Hepatocyte (in vitro differentiated cells): Measurements from ENCODE around the gene BCAN. TPM values are rescaled to one million over a fixed set of nuclear protein-coding genes. Genes with fewer than 3 reads are reported as not detected.

Experiments used
- DNase-seq: peaks from one replicate; pipeline ENCODE4 v3.0.0-alpha.2; 2016; ENCODE audit warnings: low spot score
- H2AFZ ChIP-seq: fragments of 200-600 bp; sonication (generic); 2 replicates; pipeline ENCODE4 v1.6.0; 2016; ENCODE audit warnings: antibody characterized with exemption, mild to moderate bottlenecking
- H3K27ac ChIP-seq: fragments of 200-600 bp; sonication (generic); 2 replicates; pipeline ENCODE4 v1.5.1; 2016; ENCODE audit warnings: mild to moderate bottlenecking
- H3K27me3 ChIP-seq: fragments of 200-600 bp; sonication (generic); 2 replicates; pipeline ENCODE4 v1.6.1; 2016
- H3K36me3 ChIP-seq: fragments of 200-600 bp; sonication (generic); replicated peaks from 2 replicates; pipeline ENCODE4 v1.5.1; 2016; ENCODE audit warnings: low read depth; ENCODE audit not compliant: insufficient read depth
- H3K4me1 ChIP-seq: fragments of 200-600 bp; sonication (generic); 2 replicates; pipeline ENCODE4 v1.5.1; 2016; ENCODE audit warnings: mild to moderate bottlenecking, moderate library complexity; ENCODE audit not compliant: insufficient read depth
- H3K4me2 ChIP-seq: fragments of 200-600 bp; sonication (generic); 2 replicates; pipeline ENCODE4 v1.6.0; 2016
- H3K4me3 ChIP-seq: fragments of 200-600 bp; sonication (generic); 2 replicates; pipeline ENCODE4 v1.5.1; 2016; ENCODE audit warnings: mild to moderate bottlenecking
- H3K79me2 ChIP-seq: fragments of 200-600 bp; sonication (generic); 2 replicates; pipeline ENCODE4 v1.6.0; 2017; ENCODE audit warnings: mild to moderate bottlenecking
- H3K9me2 ChIP-seq: fragments of 200-600 bp; sonication (generic); replicated peaks from 2 replicates; pipeline ENCODE4 v1.6.0; 2017; ENCODE audit warnings: mild to moderate bottlenecking; ENCODE audit not compliant: insufficient read depth
- H3K9me3 ChIP-seq: fragments of 200-600 bp; sonication (generic); 2 replicates; pipeline ENCODE4 v1.5.1; 2016; ENCODE audit warnings: low read depth, mild to moderate bottlenecking
- H4K20me1 ChIP-seq: fragments of 200-600 bp; sonication (generic); 2 replicates; pipeline ENCODE4 v1.6.0; 2016; ENCODE audit warnings: mild to moderate bottlenecking; ENCODE audit not compliant: insufficient read depth, poor library complexity, severe bottlenecking
- CTCF ChIP-seq: fragments of 200-600 bp; sonication (generic); IDR thresholded peaks from 2 replicates; pipeline ENCODE4 v1.5.1; 2016; ENCODE audit warnings: antibody characterized with exemption, mild to moderate bottlenecking; ENCODE audit not compliant: poor library complexity
- EZH2 ChIP-seq: fragments of 200-600 bp; sonication (generic); IDR thresholded peaks from 2 replicates; pipeline ENCODE4 v1.6.1; 2016; ENCODE audit warnings: antibody characterized with exemption, mild to moderate bottlenecking, borderline replicate concordance
- EZH2phosphoT487 ChIP-seq: fragments of 200-600 bp; sonication (generic); IDR thresholded peaks from one replicate; pipeline ENCODE4 v1.6.1; 2018; ENCODE audit warnings: antibody characterized with exemption, mild to moderate bottlenecking, low read depth, moderate library complexity; ENCODE audit not compliant: unreplicated experiment, severe bottlenecking
- WGBS: methylation state at CpG from one replicate; pipeline ENCODE4 v1.1.6; 2016; ENCODE audit warnings: low lambda C conversion rate; ENCODE audit errors: missing lambda C conversion rate; 5-methylcytosine and 5-hydroxymethylcytosine counted together
- polyA plus RNA-seq: library from polyadenylated mRNA; unstranded; fragments of >200 nt; fragmentation: Nextera tagmentation; extraction: Ambion mirVana; gene quantifications from 2 replicates; pipeline ENCODE4 v1.2.1, GENCODE V29; 2016
- total RNA-seq: library from RNA; depleted of rRNA; stranded (reverse); fragments of >200 nt; gene quantifications from 2 replicates; pipeline ENCODE4 v1.2.3, GENCODE V29; 2014

The BCAN gene
- total and polyA plus RNA-seq, 2 experiments from 2014 or later: 0.03 TPM; not detected in 1

- Histone ChIP-seq H3K9me3 (no peaks in the 10 kb centered on the region), H3K4me1 (peaks cover 11% of the 10 kb centered on the region), H3K4me3 (no peak overlapping the region), H2AFZ (no peak overlapping the region), H3K27ac (peak overlapping the region; percentile 43), H3K79me2 (no peaks in the 10 kb centered on the region), H3K27me3 (peaks cover 23% of the 10 kb centered on the region), H4K20me1 (no peaks in the 10 kb centered on the region), H3K9me2 (no peaks in the 10 kb centered on the region), H3K4me2 (peak overlapping the region; percentile 51), H3K36me3 (no peaks in the 10 kb centered on the region)
- 47% methylated on average over 4 of the region's 4 CpGs for WGBS
- TF ChIP-seq EZH2phosphoT487 (no peak), CTCF (no peak), EZH2 (no peak)
- DNase-seq: no peak
Measured at GRCh38 chr1:156615946-156616345, 26.0 kb upstream of the BCAN start.

GRCh38 chr1:156616463-156616862 lies 25.5 kb upstream of the BCAN start:
- peaks cover 28% of the 10 kb centered on the region for H3K27me3 ChIP-seq
- no peaks in the 10 kb centered on the region for H3K9me2 ChIP-seq
- H3K79me2 ChIP-seq: no peaks in the 10 kb centered on the region
- H3K9me3 ChIP-seq: no peaks in the 10 kb centered on the region
- peaks cover 11% of the 10 kb centered on the region for H3K4me1 ChIP-seq
- TF ChIP-seq EZH2phosphoT487 (no peak), CTCF (no peak), EZH2 (no peak)
- WGBS: 11% methylated on average over 5 of the region's 5 CpGs
- H3K4me3 ChIP-seq: no peak overlapping the region
- H3K36me3 ChIP-seq: no peaks in the 10 kb centered on the region
- H3K4me2 ChIP-seq: peak overlapping the region; percentile 51
- H4K20me1 ChIP-seq: no peaks in the 10 kb centered on the region
- peak overlapping the region; percentile 43 for H3K27ac ChIP-seq
- no peak overlapping the region for H2AFZ ChIP-seq
- peak; percentile 74 for DNase-seq

GRCh38 chr1:156618853-156619581 lies 22.9 kb upstream of the BCAN start, which contains the start of gene HAPLN2:
TSS of gene HAPLN2 (plus strand) at chr1:156619415. CDS start at chr1:156623491, 4,076 bp downstream.
- WGBS: 11% methylated on average over 7 of the region's 7 CpGs
- H2AFZ ChIP-seq: no peak within 1 kb of the TSS
- peaks cover 14% of the 10 kb centered on the region for H3K4me1 ChIP-seq
- H3K79me2 ChIP-seq: no peaks in the 10 kb centered on the region
- no peak within 1 kb of the TSS for H3K4me2 ChIP-seq
- DNase-seq: peak; percentile 55
- no peaks in the 10 kb centered on the region for H4K20me1 ChIP-seq
- no peak within 1 kb of the TSS for H3K4me3 ChIP-seq
- H3K27me3 ChIP-seq: peaks cover 50% of the 10 kb centered on the region
- TF ChIP-seq EZH2phosphoT487 (no peak), CTCF (peak; percentile 38)
- H3K9me3 ChIP-seq: no peaks in the 10 kb centered on the region
- H3K27ac ChIP-seq: no peak within 1 kb of the TSS
- no peaks in the 10 kb centered on the region for H3K9me2 ChIP-seq
- H3K36me3 ChIP-seq: no peaks in the 10 kb centered on the region
